ENCODE measurements around the gene SFSWAP. TPM values are rescaled to one million over a fixed set of nuclear protein-coding genes. Genes with fewer than 3 reads are reported as not detected.

Gene SFSWAP
- total RNA-seq, 1 experiment from 2014 or later = 76.3 TPM

- no peaks in the 10 kb centered on the region for H3K36me3 Mint-ChIP-seq
- CTCF ChIA-PET = no interaction called here
- ATAC-seq = no peak
- TF ChIP-seq, protein P1, sequence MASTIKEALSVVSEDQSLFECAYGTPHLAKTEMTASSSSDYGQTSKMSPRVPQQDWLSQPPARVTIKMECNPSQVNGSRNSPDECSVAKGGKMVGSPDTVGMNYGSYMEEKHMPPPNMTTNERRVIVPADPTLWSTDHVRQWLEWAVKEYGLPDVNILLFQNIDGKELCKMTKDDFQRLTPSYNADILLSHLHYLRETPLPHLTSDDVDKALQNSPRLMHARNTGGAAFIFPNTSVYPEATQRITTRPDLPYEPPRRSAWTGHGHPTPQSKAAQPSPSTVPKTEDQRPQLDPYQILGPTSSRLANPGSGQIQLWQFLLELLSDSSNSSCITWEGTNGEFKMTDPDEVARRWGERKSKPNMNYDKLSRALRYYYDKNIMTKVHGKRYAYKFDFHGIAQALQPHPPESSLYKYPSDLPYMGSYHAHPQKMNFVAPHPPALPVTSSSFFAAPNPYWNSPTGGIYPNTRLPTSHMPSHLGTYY (CRISPR knock-in tag; IDR thresholded peaks at IDR 0.05) = no peak
- TF ChIP-seq CDX4 (CRISPR knock-in tag; IDR thresholded peaks at IDR 0.05; ENCODE audit: borderline replicate concordance) (no peak), TEAD4 (CRISPR knock-in tag; IDR thresholded peaks at IDR 0.05) (no peak), PREB (CRISPR knock-in tag; IDR thresholded peaks at IDR 0.05; ENCODE audit: borderline replicate concordance) (no peak), ATF1 (CRISPR knock-in tag; IDR thresholded peaks at IDR 0.05) (no peak), MXD4 (CRISPR knock-in tag; IDR thresholded peaks at IDR 0.05; ENCODE audit: borderline replicate concordance) (no peak), OVOL2 (CRISPR knock-in tag; IDR thresholded peaks at IDR 0.05; ENCODE audit: borderline replicate concordance) (no peak), ATF6 (CRISPR knock-in tag; IDR thresholded peaks at IDR 0.05) (no peak), FOXJ3 (CRISPR knock-in tag; IDR thresholded peaks at IDR 0.05; ENCODE audit: borderline replicate concordance) (no peak), GABPB1 (CRISPR knock-in tag; IDR thresholded peaks at IDR 0.05) (no peak), ZNF263 (CRISPR knock-in tag; IDR thresholded peaks at IDR 0.05; ENCODE audit: low read depth) (no peak), FOXK1 (CRISPR knock-in tag; IDR thresholded peaks at IDR 0.05) (no peak), EMX1 (CRISPR knock-in tag; IDR thresholded peaks at IDR 0.05) (no peak)
- TF ChIP-seq, protein P2, sequence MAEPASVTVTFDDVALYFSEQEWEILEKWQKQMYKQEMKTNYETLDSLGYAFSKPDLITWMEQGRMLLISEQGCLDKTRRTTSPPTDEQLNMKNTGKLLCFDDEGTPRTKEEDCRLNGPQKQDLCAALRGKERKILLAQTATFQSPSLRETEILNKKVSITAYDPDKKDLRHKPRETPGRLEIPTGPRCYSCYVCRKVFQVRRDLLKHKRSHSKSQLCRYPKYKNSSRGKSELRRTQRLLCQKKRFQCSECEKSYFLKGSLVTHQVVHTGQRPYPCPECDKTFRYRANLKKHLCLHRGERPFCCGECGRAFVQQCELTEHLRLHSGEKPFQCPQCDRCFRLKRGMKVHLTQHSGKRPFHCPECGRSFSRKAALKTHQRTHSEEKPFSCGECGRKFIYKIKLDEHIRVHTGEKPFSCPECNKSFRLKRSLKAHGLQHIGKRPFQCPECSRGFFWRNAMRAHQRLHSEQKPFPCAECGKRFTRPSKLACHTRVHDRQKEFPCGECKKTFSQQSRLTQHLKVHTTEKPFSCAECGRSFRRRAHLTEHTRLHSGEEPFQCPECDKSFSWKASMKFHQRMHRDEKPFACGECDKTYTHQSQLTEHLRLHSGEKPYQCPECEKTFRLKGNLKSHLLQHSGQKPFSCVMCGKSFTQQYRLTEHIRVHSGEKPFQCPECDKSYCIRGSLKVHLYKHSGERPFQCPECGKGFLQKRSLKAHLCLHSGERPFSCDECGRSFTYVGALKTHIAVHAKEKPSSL (CRISPR knock-in tag; conservative IDR thresholded peaks at IDR 0.05) = no peak
- TF ChIP-seq, protein P3, sequence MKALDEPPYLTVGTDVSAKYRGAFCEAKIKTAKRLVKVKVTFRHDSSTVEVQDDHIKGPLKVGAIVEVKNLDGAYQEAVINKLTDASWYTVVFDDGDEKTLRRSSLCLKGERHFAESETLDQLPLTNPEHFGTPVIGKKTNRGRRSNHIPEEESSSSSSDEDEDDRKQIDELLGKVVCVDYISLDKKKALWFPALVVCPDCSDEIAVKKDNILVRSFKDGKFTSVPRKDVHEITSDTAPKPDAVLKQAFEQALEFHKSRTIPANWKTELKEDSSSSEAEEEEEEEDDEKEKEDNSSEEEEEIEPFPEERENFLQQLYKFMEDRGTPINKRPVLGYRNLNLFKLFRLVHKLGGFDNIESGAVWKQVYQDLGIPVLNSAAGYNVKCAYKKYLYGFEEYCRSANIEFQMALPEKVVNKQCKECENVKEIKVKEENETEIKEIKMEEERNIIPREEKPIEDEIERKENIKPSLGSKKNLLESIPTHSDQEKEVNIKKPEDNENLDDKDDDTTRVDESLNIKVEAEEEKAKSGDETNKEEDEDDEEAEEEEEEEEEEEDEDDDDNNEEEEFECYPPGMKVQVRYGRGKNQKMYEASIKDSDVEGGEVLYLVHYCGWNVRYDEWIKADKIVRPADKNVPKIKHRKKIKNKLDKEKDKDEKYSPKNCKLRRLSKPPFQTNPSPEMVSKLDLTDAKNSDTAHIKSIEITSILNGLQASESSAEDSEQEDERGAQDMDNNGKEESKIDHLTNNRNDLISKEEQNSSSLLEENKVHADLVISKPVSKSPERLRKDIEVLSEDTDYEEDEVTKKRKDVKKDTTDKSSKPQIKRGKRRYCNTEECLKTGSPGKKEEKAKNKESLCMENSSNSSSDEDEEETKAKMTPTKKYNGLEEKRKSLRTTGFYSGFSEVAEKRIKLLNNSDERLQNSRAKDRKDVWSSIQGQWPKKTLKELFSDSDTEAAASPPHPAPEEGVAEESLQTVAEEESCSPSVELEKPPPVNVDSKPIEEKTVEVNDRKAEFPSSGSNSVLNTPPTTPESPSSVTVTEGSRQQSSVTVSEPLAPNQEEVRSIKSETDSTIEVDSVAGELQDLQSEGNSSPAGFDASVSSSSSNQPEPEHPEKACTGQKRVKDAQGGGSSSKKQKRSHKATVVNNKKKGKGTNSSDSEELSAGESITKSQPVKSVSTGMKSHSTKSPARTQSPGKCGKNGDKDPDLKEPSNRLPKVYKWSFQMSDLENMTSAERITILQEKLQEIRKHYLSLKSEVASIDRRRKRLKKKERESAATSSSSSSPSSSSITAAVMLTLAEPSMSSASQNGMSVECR (CRISPR knock-in tag; IDR thresholded peaks at IDR 0.05; ENCODE audit: borderline replicate concordance) = no peak
- TF ChIP-seq, protein P4, sequence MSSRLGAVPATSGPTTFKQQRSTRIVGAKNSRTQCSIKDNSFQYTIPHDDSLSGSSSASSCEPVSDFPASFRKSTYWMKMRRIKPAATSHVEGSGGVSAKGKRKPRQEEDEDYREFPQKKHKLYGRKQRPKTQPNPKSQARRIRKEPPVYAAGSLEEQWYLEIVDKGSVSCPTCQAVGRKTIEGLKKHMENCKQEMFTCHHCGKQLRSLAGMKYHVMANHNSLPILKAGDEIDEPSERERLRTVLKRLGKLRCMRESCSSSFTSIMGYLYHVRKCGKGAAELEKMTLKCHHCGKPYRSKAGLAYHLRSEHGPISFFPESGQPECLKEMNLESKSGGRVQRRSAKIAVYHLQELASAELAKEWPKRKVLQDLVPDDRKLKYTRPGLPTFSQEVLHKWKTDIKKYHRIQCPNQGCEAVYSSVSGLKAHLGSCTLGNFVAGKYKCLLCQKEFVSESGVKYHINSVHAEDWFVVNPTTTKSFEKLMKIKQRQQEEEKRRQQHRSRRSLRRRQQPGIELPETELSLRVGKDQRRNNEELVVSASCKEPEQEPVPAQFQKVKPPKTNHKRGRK (CRISPR knock-in tag; IDR thresholded peaks at IDR 0.05; ENCODE audit: borderline replicate concordance) = no peak
- TF ChIP-seq, protein P5, sequence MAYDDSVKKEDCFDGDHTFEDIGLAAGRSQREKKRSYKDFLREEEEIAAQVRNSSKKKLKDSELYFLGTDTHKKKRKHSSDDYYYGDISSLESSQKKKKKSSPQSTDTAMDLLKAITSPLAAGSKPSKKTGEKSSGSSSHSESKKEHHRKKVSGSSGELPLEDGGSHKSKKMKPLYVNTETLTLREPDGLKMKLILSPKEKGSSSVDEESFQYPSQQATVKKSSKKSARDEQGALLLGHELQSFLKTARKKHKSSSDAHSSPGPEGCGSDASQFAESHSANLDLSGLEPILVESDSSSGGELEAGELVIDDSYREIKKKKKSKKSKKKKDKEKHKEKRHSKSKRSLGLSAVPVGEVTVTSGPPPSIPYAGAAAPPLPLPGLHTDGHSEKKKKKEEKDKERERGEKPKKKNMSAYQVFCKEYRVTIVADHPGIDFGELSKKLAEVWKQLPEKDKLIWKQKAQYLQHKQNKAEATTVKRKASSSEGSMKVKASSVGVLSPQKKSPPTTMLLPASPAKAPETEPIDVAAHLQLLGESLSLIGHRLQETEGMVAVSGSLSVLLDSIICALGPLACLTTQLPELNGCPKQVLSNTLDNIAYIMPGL (CRISPR knock-in tag; IDR thresholded peaks at IDR 0.05) = no peak
- TF ChIP-seq, protein P6, sequence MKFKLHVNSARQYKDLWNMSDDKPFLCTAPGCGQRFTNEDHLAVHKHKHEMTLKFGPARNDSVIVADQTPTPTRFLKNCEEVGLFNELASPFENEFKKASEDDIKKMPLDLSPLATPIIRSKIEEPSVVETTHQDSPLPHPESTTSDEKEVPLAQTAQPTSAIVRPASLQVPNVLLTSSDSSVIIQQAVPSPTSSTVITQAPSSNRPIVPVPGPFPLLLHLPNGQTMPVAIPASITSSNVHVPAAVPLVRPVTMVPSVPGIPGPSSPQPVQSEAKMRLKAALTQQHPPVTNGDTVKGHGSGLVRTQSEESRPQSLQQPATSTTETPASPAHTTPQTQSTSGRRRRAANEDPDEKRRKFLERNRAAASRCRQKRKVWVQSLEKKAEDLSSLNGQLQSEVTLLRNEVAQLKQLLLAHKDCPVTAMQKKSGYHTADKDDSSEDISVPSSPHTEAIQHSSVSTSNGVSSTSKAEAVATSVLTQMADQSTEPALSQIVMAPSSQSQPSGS (CRISPR knock-in tag; IDR thresholded peaks at IDR 0.05; ENCODE audit: borderline replicate concordance, low read depth) = no peak
These were observed 22.6 kb upstream of the SFSWAP start for GRCh38 chr12:131688131-131688844.

More at GRCh38 chr12:131688131-131688844, 22.6 kb upstream of the SFSWAP start:
- no peak overlapping the region for H3K27ac Mint-ChIP-seq
- DNase-seq (ENCODE audit: low spot score) = no peak
- H3K27me3 Mint-ChIP-seq (ENCODE audit: low read depth) = no peaks in the 10 kb centered on the region
- H3K4me3 Mint-ChIP-seq = no peak overlapping the region
- peaks cover 3% of the 10 kb centered on the region; the same call in 1 of the 2 replicates for H3K4me1 Mint-ChIP-seq
- H3K9me3 Mint-ChIP-seq = peaks cover 17% of the 10 kb centered on the region
- POLR2A ChIA-PET = no interaction called here
